DND-41 (cell line): ENCODE data around the gene TMEM266.

ENCODE experiments used
- ATAC-seq: fragments of 200-7000 bp; cut with Tn5 transposase; 3 replicates; pipeline ENCODE4 v1.9.1; 2021; ENCODE audit warnings: low read depth; ENCODE audit not compliant: insufficient read depth
- DNase-seq: peaks from one replicate; pipeline ENCODE4 v3.0.0-alpha.2; 2020
- H2AFZ ChIP-seq: 2 replicates; pipeline ENCODE4 v1.6.0; 2012; ENCODE audit warnings: low read depth, low read length
- H3K27ac ChIP-seq: 2 replicates; pipeline ENCODE4 v1.5.1; 2012; ENCODE audit warnings: low read length, inconsistent platforms
- H3K27me3 ChIP-seq: fragments of 200-600 bp; sonication (generic); 2 replicates; pipeline ENCODE4 v1.6.0; 2012; ENCODE audit warnings: low read length, mild to moderate bottlenecking, inconsistent platforms; ENCODE audit not compliant: insufficient read depth, poor library complexity
- H3K36me3 ChIP-seq: 2 replicates; pipeline ENCODE4 v1.5.1; 2012; ENCODE audit warnings: low read length, inconsistent platforms; ENCODE audit not compliant: insufficient read depth
- H3K4me1 ChIP-seq: 2 replicates; pipeline ENCODE4 v1.5.1; 2012; ENCODE audit warnings: mild to moderate bottlenecking, low read length; ENCODE audit not compliant: insufficient read depth
- H3K4me2 ChIP-seq: 2 replicates; pipeline ENCODE4 v1.6.0; 2012; ENCODE audit warnings: mild to moderate bottlenecking, moderate library complexity, low read length, inconsistent platforms; ENCODE audit not compliant: insufficient read depth
- H3K4me3 ChIP-seq, 2 experiments: fragments of 200-600 bp in 1 of 2; shearing (Covaris generic) in 1 of 2; 2 replicates each; pipeline ENCODE4 v1.5.1; 2012 to 2016; ENCODE audit warnings: inconsistent platforms in 2 of 2, low read length in 2 of 2, mild to moderate bottlenecking in 2 of 2, low read depth in 1 of 2, moderate library complexity in 1 of 2
- H3K79me2 ChIP-seq: 2 replicates; pipeline ENCODE4 v1.6.0; 2012; ENCODE audit warnings: low read length, inconsistent platforms; ENCODE audit not compliant: insufficient read depth
- H3K9ac ChIP-seq: 2 replicates; pipeline ENCODE4 v1.6.0; 2012; ENCODE audit warnings: low read depth, mild to moderate bottlenecking, inconsistent platforms, low read length, moderate library complexity
- H3K9me3 ChIP-seq: 2 replicates; pipeline ENCODE4 v1.5.1; 2012; ENCODE audit warnings: low read length, moderate library complexity, mild to moderate bottlenecking, inconsistent platforms; ENCODE audit not compliant: insufficient read depth, severe bottlenecking
- H4K20me1 ChIP-seq: 2 replicates; pipeline ENCODE4 v1.6.0; 2012; ENCODE audit warnings: low read length; ENCODE audit not compliant: insufficient read depth
- EZH2 ChIP-seq: IDR thresholded peaks from 3 replicates; pipeline ENCODE4 v1.6.1; 2012; ENCODE audit warnings: borderline replicate concordance, low read depth, mild to moderate bottlenecking, moderate library complexity, low read length, inconsistent platforms; ENCODE audit not compliant: severe bottlenecking
- TF ChIP-seq, protein P1 (sequence below): IDR thresholded peaks from 2 replicates; pipeline ENCODE4 v1.5.1; 2012; ENCODE audit warnings: borderline replicate concordance, low read length, moderate library complexity, mild to moderate bottlenecking; ENCODE audit not compliant: poor library complexity, severe bottlenecking; ENCODE audit errors: extremely low read depth

Gene TMEM266

DNA sequence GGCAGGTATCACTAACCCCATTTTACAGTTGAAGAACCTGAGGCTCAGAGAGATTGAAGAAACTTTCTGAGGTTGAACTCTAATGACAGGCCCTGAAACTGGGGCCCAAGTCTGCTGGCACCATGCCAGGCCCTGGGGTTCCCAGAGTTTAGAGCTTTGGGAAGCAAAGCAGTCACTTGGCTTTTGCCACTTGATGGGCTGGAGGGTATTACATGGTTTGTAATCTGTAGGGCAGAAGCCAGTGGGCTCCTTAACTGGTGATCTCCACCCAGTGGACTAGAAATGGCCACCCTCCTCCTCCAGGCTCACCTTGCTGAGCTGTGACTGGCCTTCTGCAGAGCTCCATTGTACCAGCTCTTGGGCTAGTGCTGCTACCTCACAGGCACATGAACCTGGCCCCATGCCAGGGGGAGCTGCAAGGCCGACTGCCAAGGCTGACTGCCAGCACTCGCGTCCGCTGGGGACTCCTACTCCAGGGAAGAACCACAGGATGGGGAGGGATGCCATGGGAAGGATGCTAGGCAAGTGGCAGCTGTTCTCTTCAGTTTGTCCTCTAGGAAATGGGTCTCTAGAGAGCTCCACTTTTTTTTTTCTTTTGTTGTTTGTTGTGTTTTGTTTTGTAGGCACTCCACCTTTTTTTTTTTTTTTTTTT is 146.7 kb downstream of the TMEM266 start:
- Histone ChIP-seq H3K27ac (no peak overlapping the region), H3K4me2 (no peak overlapping the region), H3K9ac (no peak overlapping the region), H3K4me1 (no peaks in the 10 kb centered on the region), H3K36me3 (peaks cover 15% of the 10 kb centered on the region), H4K20me1 (no peaks in the 10 kb centered on the region), H3K4me3 (no peak overlapping the region), H3K79me2 (no peaks in the 10 kb centered on the region), H3K9me3 (no peaks in the 10 kb centered on the region), H2AFZ (no peak overlapping the region), H3K27me3 (no peaks in the 10 kb centered on the region)
- ATAC-seq, result no peak
- no peak for TF ChIP-seq EZH2
- TF ChIP-seq, protein P1, sequence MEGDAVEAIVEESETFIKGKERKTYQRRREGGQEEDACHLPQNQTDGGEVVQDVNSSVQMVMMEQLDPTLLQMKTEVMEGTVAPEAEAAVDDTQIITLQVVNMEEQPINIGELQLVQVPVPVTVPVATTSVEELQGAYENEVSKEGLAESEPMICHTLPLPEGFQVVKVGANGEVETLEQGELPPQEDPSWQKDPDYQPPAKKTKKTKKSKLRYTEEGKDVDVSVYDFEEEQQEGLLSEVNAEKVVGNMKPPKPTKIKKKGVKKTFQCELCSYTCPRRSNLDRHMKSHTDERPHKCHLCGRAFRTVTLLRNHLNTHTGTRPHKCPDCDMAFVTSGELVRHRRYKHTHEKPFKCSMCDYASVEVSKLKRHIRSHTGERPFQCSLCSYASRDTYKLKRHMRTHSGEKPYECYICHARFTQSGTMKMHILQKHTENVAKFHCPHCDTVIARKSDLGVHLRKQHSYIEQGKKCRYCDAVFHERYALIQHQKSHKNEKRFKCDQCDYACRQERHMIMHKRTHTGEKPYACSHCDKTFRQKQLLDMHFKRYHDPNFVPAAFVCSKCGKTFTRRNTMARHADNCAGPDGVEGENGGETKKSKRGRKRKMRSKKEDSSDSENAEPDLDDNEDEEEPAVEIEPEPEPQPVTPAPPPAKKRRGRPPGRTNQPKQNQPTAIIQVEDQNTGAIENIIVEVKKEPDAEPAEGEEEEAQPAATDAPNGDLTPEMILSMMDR, result no peak
- DNase-seq, result no peak

- Histone ChIP-seq H4K20me1 (no peaks in the 10 kb centered on the region), H2AFZ (no peak overlapping the region), H3K27me3 (no peaks in the 10 kb centered on the region), H3K4me3 (no peak overlapping the region), H3K9ac (no peak overlapping the region), H3K36me3 (peaks cover 29% of the 10 kb centered on the region), H3K9me3 (no peaks in the 10 kb centered on the region), H3K79me2 (no peaks in the 10 kb centered on the region), H3K27ac (no peak overlapping the region), H3K4me1 (no peaks in the 10 kb centered on the region), H3K4me2 (no peak overlapping the region)
- TF ChIP-seq EZH2, result no peak
- TF ChIP-seq, protein P1, result no peak
- DNase-seq (no peak), ATAC-seq (no peak)
These were observed 148.4 kb downstream of the TMEM266 start for GRCh38 chr15:76208084-76208785.

DNA sequence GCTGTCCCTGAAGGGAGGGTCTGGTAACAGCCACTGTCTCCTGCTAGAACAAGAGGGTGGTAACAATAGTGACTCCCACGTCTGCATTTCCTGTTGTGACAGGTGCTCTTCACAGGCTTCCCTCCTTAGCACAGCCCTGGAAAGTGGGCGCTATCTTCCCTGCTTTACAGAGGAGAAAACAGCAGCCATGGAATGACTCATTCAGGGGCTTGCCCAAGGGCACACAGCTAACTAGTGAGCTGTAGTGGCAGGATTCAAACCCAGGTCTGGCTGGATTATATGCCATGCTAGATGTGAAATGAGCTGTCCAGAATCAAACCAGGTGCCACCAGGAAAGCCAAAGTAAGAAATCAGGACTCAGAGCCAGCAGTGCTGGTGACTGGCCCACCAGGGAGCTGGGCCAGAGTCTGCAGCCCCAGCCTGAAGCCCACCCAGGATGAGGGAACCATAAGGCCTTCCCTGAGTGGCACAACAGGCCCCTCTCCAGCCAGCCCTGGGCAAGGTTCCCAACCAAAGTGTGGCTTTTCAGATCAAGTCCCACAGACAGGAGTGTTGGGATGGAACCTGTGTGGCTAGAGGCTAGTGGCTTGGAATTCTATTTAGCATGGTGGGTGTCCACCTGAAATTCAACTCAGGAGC is 149.1 kb downstream of the TMEM266 start:
- no peaks in the 10 kb centered on the region for H4K20me1 ChIP-seq
- no peak for TF ChIP-seq EZH2
- TF ChIP-seq, protein P1, result no peak
- no peak overlapping the region for H3K27ac ChIP-seq
- DNase-seq (no peak), ATAC-seq (no peak)
- H3K9ac ChIP-seq, result no peak overlapping the region
- H2AFZ ChIP-seq, result no peak overlapping the region
- H3K9me3 ChIP-seq, result no peaks in the 10 kb centered on the region
- H3K4me3 ChIP-seq, result no peak overlapping the region
- no peaks in the 10 kb centered on the region for H3K4me1 ChIP-seq
- H3K36me3 ChIP-seq, result peaks cover 36% of the 10 kb centered on the region
- H3K27me3 ChIP-seq, result no peaks in the 10 kb centered on the region
- H3K4me2 ChIP-seq, result no peak overlapping the region
- H3K79me2 ChIP-seq, result no peaks in the 10 kb centered on the region
